ENCODE data around the gene PTS.

Gene PTS

GRCh38 chr11:112222303-112222702 is 3.9 kb upstream of the PTS start:
- no peak for DNase-seq

DNA sequence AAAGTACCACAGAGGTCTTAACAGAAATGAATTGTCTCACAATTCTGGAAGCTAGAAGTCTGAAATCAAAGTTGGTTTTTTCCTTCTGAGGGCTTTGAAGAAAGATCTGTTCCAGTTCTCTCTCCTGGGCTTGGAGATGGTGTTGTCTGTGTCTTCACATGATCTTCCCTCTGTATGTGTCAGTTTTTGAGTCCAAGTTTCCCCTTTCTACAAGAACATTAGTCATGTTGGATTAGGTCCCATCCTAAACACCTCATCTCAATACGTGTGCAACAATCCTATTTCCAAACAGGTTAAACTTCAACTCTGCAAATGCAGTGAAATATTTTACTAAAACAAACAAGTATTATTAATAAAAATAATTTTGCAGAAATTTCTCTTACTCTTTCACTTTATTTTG is 3.1 kb upstream of the PTS start:
- DNase-seq, result no peak

GRCh38 chr11:112223754-112224532 is 2.3 kb upstream of the PTS start:
- DNase-seq, result no peak

DNA sequence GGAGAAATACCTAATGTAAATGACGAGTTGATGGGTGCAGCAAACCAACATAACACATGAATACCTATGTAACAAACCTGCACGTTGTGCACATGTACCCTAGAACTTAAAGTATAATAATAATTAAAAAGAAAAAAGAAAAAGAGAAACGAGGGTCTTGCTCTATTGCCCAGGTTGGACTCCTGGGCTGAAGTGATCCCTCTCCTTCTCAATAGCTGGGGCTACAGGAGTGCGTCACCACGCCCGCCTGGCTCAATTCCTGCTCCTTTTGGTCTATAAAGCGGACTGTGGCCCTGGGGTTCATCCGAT is 521 bp upstream of the PTS start:
- DNase-seq, result no peak

DNA sequence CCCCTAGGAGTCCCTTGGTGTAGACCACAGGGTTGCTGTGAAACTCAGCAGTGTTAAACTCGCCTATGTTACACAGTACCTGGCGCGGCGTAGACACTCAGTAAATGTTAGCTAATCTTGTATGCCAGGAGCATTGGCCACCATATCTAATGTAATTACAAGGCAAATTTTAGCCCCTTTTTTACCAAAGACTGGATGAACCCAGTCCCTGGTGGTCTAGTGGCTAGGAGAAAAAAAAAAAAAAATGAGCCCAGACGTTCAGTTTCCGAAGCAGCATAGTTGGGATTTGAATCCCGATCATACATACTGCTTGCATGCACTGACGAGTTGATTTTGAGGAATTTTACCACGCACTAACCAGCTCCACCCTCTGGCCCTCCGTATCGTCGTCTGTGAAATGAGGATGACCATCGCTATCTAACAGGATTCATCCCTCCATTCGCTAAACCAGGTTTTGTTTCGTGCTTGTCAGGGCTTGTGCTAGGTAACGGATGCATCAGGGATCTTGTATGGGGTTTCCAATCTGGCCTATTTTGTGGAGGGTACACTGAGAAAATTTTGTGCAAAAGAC is 688 bp downstream of the PTS start:
- no peak for DNase-seq

- DNase-seq, result no peak
These were observed 1.2 kb downstream of the PTS start for GRCh38 chr11:112227471-112227870.

- no peak for DNase-seq
These were observed 2.5 kb downstream of the PTS start for GRCh38 chr11:112228706-112229105.

DNA sequence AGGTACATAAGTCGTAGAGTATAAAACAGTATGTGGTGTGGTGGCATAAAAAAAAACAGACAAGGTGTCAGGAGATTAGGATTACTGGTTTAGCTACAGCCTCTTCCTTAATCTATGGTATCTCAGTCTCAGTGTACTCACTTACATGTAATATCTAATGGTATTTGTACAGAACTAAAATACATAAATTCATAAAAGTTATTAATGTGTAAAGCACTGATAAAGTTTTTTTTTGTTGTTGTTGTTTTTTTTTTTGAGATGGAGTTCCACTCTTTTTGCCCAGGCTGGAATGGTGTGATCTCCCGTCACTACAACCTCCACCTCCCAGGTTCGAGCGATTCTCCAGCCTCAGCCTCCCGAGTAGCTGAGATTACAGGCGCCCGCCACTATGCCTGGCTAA is 2.9 kb downstream of the PTS start:
- no peak for DNase-seq

- DNase-seq, result no peak
These were observed 3.7 kb downstream of the PTS start for GRCh38 chr11:112229746-112230433.

DNA sequence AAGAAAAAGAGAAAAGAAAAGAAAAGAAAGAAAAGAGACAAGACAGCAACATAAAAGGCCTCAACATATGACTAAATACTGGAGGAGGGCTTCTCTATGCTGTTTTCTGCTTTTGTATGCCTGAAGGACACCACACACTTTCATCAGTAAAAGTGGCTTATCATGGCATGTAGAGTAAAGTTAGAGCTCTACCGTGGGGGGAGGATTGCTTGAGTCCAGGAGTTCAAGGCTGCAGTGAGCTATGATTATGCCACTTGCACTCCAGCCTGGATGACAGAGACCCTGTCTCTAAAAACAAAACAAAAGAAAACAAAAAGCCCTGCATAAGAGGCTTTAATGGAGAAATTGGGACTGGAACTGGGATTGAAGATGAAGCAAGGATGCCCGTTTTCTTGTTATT is 5.7 kb downstream of the PTS start:
- DNase-seq, result no peak

GRCh38 chr11:112235750-112236390 is 9.6 kb downstream of the PTS start:
- no peak for DNase-seq

GRCh38 chr11:112237451-112237850 is 11.2 kb downstream of the PTS start:
- DNase-seq, result no peak

- no peak for DNase-seq
These were observed 11.8 kb downstream of the PTS start for GRCh38 chr11:112238041-112238440.

DNA sequence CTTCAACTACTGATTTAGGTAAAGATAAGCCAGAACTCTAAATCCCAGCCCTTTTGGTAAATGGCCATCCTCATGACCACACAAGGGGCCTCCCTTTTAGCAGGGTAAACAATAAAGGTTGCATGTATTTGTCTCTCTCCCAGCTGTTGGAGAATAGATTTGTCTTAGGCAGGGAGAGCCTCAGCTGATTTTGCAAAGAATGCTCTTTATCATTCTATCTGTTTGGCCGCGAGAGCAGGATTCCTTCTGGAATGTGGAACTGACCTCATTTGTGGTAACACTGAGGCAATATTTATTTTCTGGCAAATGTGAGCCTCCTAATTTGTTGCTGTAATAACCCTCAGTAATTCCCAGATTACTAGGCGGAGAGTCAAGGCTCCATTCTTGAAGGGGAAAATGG is 15.3 kb downstream of the PTS start:
- DNase-seq, result no peak

DNA sequence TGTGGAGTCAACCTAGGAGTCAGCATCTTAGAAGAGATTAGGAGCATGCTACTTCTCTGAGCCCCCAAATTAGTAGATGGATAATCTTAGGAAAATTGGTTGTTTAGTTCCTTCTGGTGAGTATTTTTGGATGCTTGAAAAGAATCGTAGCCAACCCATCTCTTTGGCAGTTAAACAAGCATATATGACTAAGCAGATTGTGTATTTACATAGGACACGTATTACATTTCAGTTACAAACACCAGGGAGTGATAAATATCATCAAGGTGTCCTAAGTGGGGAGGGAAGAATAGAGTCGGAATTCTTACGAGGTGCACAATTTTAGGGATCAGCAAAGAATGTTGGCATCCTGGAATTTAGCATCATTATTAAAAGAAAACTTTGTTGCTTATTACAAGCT is 21.0 kb downstream of the PTS start:
- DNase-seq, result no peak

DNA sequence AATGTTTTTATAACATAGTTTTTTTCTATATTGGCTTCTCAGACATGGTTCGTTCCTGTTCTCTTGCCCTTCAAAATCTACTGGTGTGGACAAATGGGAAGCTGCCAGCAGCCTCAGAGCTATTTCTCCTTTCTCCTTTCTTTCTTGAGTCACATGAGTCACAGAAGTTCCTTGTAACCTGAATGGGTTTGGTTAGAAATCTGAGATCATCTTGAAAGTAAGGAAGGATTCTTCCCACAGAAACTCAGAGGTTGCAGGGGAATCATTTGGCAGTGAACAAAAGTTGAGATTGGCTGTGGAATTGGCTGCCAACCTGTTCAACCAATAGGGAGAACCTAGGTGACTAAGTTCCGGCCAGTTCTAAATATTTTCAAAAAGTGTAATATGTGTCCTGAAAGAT is 22.0 kb downstream of the PTS start:
- DNase-seq, result no peak

- DNase-seq, result no peak
These were observed 23.8 kb downstream of the PTS start for GRCh38 chr11:112249871-112250610.

DNA sequence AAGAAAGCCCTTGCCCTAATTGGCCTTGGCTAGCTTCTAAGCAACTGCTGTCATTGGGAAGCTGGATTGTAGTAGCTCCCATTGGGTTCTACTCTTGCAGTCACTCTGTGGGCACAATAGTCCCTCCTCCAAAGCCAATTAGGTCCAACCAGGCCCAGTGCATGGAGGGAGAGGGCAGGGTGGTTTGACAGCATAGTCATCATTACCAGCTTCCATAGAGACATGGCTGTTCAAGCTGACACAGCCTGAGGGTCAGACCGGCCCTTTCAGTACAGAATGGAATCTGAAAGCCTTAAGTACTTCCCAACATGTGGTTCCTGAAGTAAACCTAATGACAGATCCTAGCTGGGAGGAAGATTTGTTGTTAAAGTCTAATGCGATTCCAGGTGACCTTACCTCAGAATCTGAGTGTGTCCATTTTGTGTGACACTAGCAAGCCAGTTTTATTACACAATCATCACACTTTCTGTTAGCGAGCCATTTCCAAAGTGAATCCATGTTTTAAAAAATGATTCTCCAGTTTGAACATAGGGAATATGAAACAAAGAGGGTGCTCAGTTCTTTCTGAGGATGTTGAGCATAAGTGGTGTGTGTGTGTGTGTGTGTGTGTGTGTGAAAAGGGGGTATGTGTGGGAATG is 27.5 kb downstream of the PTS start:
- no peak for DNase-seq

DNA sequence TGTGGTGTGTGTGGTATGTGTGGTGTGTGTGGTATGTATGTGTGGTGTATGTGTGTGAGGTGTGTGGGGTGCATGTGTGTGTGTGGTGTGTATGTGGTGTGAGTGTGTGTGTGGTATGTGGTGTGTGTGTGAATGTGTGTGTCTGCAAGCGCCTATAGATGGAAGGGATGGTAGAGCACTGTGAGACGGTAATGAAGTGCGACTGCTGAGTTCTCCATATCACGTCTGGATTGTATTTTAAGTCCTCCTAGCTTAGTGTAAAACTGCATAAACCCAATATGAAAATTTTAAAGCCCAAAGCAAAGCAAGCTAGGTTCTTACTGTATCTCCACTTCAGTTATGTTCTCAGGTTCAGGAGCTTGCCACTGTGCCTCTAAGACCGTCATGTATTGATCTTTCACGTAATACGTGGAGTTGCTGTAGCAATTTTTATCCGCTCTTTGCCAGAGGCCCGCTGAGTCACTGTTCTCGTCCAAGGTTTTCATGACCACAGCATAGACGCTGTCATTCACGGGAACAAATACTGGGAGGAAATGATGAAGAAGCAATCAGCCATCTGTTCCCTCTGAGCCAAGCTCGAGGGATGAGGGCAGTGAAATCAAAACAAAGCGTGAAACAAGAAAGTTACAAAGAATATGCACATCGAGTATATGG is 29.0 kb downstream of the PTS start:
- no peak for DNase-seq

DNA sequence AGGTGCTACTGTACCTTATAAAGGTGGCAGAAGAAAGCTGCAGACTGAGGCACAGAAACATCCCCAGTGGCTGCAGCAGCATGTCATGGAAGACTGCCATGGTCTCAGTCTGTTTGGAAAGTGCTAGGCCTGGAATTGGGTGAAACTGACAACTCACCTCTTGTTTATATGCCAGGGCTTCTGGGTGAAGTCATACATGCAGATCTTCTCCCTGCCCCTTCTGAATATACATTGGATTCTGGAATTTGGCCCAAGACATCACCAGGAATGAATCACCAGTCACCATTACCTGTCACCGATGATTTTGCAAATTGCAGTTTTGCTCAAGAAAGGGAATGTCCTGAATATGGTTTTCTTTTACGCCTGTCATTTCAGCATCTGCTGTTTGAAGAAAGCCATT is 34.3 kb downstream of the PTS start, which contains the start of gene PLET1:
PLET1 (minus strand) TSS at position 371 of the 400 bp plus-strand sequence; CDS start at position 100, 271 bp downstream.
- DNase-seq, result no peak

GRCh38 chr11:112265659-112266409 is 39.6 kb downstream of the PTS start:
- no peak for DNase-seq
